MM.1S (cell line): ENCODE results near the gene SORCS2.

ENCODE experiments used
- DNase-seq: peaks from one replicate; pipeline ENCODE4 v3.0.0-alpha.2; 2015
- H2AFZ ChIP-seq: fragments of 300-600 bp; sonication (generic); 2 replicates; pipeline ENCODE4 v1.6.0; 2016; ENCODE audit warnings: antibody characterized with exemption, low read length
- H3F3A ChIP-seq: fragments of 300-600 bp; sonication (generic); 2 replicates; pipeline ENCODE4 v1.6.1; 2016; ENCODE audit warnings: mild to moderate bottlenecking, antibody characterized with exemption, low read length, moderate library complexity, mixed read lengths; ENCODE audit not compliant: insufficient read depth
- H3K27ac ChIP-seq: fragments of 300-600 bp; sonication (generic); 2 replicates; pipeline ENCODE4 v1.5.1; 2016; ENCODE audit warnings: mild to moderate bottlenecking, low read length
- H3K27me3 ChIP-seq: fragments of 300-600 bp; sonication (generic); replicated peaks from 2 replicates; pipeline ENCODE4 v1.6.0; 2016; ENCODE audit warnings: low read length; ENCODE audit not compliant: insufficient read depth
- H3K36me3 ChIP-seq: fragments of 300-600 bp; sonication (generic); replicated peaks from 2 replicates; pipeline ENCODE4 v1.6.1; 2016; ENCODE audit warnings: mild to moderate bottlenecking, low read length, mixed read lengths; ENCODE audit not compliant: insufficient read depth
- H3K4me1 ChIP-seq: fragments of 300-600 bp; sonication (generic); 2 replicates; pipeline ENCODE4 v1.6.1; 2016; ENCODE audit warnings: low read length, mixed read lengths
- H3K4me2 ChIP-seq: fragments of 300-600 bp; sonication (generic); 2 replicates; pipeline ENCODE4 v1.6.0; 2016; ENCODE audit warnings: low read depth, low read length
- H3K4me3 ChIP-seq: fragments of 300-600 bp; sonication (generic); 2 replicates; pipeline ENCODE4 v1.5.1; 2016; ENCODE audit warnings: low read length, mixed read lengths
- H3K79me2 ChIP-seq: fragments of 300-600 bp; sonication (generic); 2 replicates; pipeline ENCODE4 v1.6.1; 2016; ENCODE audit warnings: mixed run types, low read length, mixed read lengths
- H3K9ac ChIP-seq: fragments of 300-600 bp; sonication (generic); 2 replicates; pipeline ENCODE4 v1.6.1; 2016; ENCODE audit warnings: low read length, mixed read lengths
- H3K9me2 ChIP-seq: fragments of 300-600 bp; sonication (generic); replicated peaks from 2 replicates; pipeline ENCODE4 v1.6.1; 2016; ENCODE audit warnings: mild to moderate bottlenecking, low read length, mixed read lengths; ENCODE audit not compliant: insufficient read depth
- H3K9me3 ChIP-seq: fragments of 300-600 bp; sonication (generic); replicated peaks from 2 replicates; pipeline ENCODE4 v1.6.1; 2016; ENCODE audit warnings: mild to moderate bottlenecking, low read length, mixed read lengths; ENCODE audit not compliant: insufficient read depth
- H4K20me1 ChIP-seq: fragments of 300-600 bp; sonication (generic); 2 replicates; pipeline ENCODE4 v1.6.1; 2016; ENCODE audit warnings: mild to moderate bottlenecking, low read length, moderate library complexity, mixed read lengths; ENCODE audit not compliant: insufficient read depth
- CTCF ChIP-seq: fragments of 300-600 bp; sonication (generic); IDR thresholded peaks from 2 replicates; pipeline ENCODE4 v1.5.1; 2016; ENCODE audit warnings: antibody characterized with exemption, low read length, mixed read lengths
- EZH2 ChIP-seq: fragments of 300-600 bp; sonication (generic); optimal IDR thresholded peaks from 2 replicates; pipeline ENCODE3; 2017; ENCODE audit warnings: low read depth, mild to moderate bottlenecking, antibody characterized with exemption, low read length, mixed read lengths
- EZH2phosphoT487 ChIP-seq: fragments of 300-600 bp; sonication (generic); IDR thresholded peaks from 2 replicates; pipeline ENCODE4 v1.6.1; 2018; ENCODE audit warnings: antibody characterized with exemption, low read length

The SORCS2 gene

GRCh38 chr4:7442574-7443162, 250.3 kb downstream of the SORCS2 start:
- Histone ChIP-seq H3K4me2 (no peak overlapping the region), H3K27ac (no peak overlapping the region), H2AFZ (no peak overlapping the region), H3K9me2 (no peaks in the 10 kb centered on the region), H3K79me2 (no peaks in the 10 kb centered on the region), H4K20me1 (no peaks in the 10 kb centered on the region), H3F3A (no peaks in the 10 kb centered on the region), H3K4me3 (no peak overlapping the region), H3K36me3 (no peaks in the 10 kb centered on the region), H3K9me3 (no peaks in the 10 kb centered on the region), H3K9ac (no peak overlapping the region), H3K4me1 (no peaks in the 10 kb centered on the region), H3K27me3 (peaks cover 74% of the 10 kb centered on the region)
- TF ChIP-seq EZH2phosphoT487 (no peak), EZH2 (no peak), CTCF (no peak)
- no peak for DNase-seq

GRCh38 chr4:7444314-7444713, 252.0 kb downstream of the SORCS2 start:
- Histone ChIP-seq H3K9me2 (no peaks in the 10 kb centered on the region), H3K9me3 (no peaks in the 10 kb centered on the region), H3K4me1 (no peaks in the 10 kb centered on the region), H4K20me1 (no peaks in the 10 kb centered on the region), H3K27ac (no peak overlapping the region), H3K9ac (no peak overlapping the region), H3F3A (no peaks in the 10 kb centered on the region), H2AFZ (no peak overlapping the region), H3K4me2 (no peak overlapping the region), H3K27me3 (peaks cover 63% of the 10 kb centered on the region), H3K79me2 (no peaks in the 10 kb centered on the region), H3K4me3 (no peak overlapping the region), H3K36me3 (no peaks in the 10 kb centered on the region)
- no peak for DNase-seq
- no peak for TF ChIP-seq EZH2phosphoT487
- no peak for TF ChIP-seq CTCF
- no peak for TF ChIP-seq EZH2

- Histone ChIP-seq H3K9me3 (no peaks in the 10 kb centered on the region), H3K27ac (no peak overlapping the region), H3K4me2 (no peak overlapping the region), H3K4me3 (no peak overlapping the region), H3F3A (no peaks in the 10 kb centered on the region), H3K9me2 (no peaks in the 10 kb centered on the region), H3K27me3 (peaks cover 59% of the 10 kb centered on the region), H3K4me1 (no peaks in the 10 kb centered on the region), H3K79me2 (no peaks in the 10 kb centered on the region), H3K36me3 (no peaks in the 10 kb centered on the region), H3K9ac (no peak overlapping the region), H4K20me1 (no peaks in the 10 kb centered on the region), H2AFZ (no peak overlapping the region)
- no peak for DNase-seq
- TF ChIP-seq CTCF, result no peak
- no peak for TF ChIP-seq EZH2phosphoT487
- TF ChIP-seq EZH2, result no peak
Measured at GRCh38 chr4:7444731-7445130, 252.4 kb downstream of the SORCS2 start.
